Upper lobe of right lung (tissue), 1 donor: ENCODE results near the gene FITM1. TPM values are rescaled to one million over a fixed set of nuclear protein-coding genes. Genes with fewer than 3 reads are reported as not detected.

Experiments used
- ATAC-seq: fragments of 200-7000 bp; cut with Tn5 transposase; one replicate; pipeline ENCODE4 v1.9.1; 2020; ENCODE audit warnings: mild to moderate bottlenecking, moderate library complexity
- DNase-seq: peaks from one replicate; pipeline ENCODE4 v3.0.0-alpha.2; 2020
- H3K27ac ChIP-seq: fragments of 200-600 bp; one replicate; pipeline ENCODE4 v1.8.0; 2022
- H3K27me3 ChIP-seq: fragments of 200-600 bp; one replicate; pipeline ENCODE4 v1.8.0; 2022; ENCODE audit warnings: mild to moderate bottlenecking
- H3K36me3 ChIP-seq: fragments of 200-600 bp; one replicate; pipeline ENCODE4 v1.8.0; 2022
- H3K4me1 ChIP-seq: fragments of 200-600 bp; one replicate; pipeline ENCODE4 v1.8.0; 2022
- H3K4me3 ChIP-seq: fragments of 200-600 bp; one replicate; pipeline ENCODE4 v1.8.0; 2022; ENCODE audit warnings: mild to moderate bottlenecking
- H3K9me3 ChIP-seq: fragments of 200-600 bp; one replicate; pipeline ENCODE4 v1.8.0; 2022
- intact Hi-C: fragments of 100-400 bp; cut with DNase I; formaldehyde crosslinking; loops from one replicate; pipeline ENCODE4 v1.11.0; 2022
- total RNA-seq: library from RNA; stranded (reverse); fragmentation: NEBNext Ultra II Directional; extraction: Animal tissue kit (Norgen Biotek cat#: 25700); gene quantifications from one replicate; pipeline ENCODE4 v1.2.1, GENCODE V29; 2021
- TF ChIP-seq, protein P1 (sequence below): fragments of 200-600 bp; IDR thresholded peaks from one replicate; pipeline ENCODE4 v1.8.0; 2022; ENCODE audit warnings: antibody characterized with exemption
- donor health status: DM: no; HTN: yes; CAD: no; lungs with severe emphysema.

FITM1 gene
- total RNA-seq, 1 donor from 2014 or later: 1.1 TPM

DNA sequence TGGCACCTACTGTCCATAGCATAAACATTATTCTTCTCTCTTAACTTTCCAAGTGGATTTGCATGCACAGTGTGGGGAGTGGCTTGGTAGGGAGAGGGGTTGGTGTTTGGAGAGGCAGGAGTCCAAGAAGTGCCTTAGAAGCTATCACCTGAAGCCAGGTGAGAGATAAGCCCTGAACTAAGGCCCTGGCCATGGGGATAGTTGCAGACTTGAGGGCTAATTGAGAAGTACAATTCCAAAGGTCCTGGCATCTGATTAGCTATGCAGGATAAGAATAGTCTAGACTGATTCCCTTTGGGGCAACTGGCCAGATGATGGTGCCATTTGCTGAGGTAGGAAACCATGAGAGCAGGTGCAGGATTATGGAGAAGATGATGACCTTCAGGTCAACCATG, 38.4 kb upstream of the FITM1 start:
- ATAC-seq (no peak), DNase-seq (no peak)
- Histone ChIP-seq H3K27ac (no peak overlapping the region), H3K9me3 (no peaks in the 10 kb centered on the region), H3K4me1 (peaks cover 20% of the 10 kb centered on the region), H3K27me3 (no peaks in the 10 kb centered on the region), H3K36me3 (no peaks in the 10 kb centered on the region), H3K4me3 (no peak overlapping the region)
- TF ChIP-seq, protein P1, sequence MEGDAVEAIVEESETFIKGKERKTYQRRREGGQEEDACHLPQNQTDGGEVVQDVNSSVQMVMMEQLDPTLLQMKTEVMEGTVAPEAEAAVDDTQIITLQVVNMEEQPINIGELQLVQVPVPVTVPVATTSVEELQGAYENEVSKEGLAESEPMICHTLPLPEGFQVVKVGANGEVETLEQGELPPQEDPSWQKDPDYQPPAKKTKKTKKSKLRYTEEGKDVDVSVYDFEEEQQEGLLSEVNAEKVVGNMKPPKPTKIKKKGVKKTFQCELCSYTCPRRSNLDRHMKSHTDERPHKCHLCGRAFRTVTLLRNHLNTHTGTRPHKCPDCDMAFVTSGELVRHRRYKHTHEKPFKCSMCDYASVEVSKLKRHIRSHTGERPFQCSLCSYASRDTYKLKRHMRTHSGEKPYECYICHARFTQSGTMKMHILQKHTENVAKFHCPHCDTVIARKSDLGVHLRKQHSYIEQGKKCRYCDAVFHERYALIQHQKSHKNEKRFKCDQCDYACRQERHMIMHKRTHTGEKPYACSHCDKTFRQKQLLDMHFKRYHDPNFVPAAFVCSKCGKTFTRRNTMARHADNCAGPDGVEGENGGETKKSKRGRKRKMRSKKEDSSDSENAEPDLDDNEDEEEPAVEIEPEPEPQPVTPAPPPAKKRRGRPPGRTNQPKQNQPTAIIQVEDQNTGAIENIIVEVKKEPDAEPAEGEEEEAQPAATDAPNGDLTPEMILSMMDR: no peak
- intact Hi-C loops: no loop called here

- H3K4me3 ChIP-seq: no peak overlapping the region
Measured at GRCh38 chr14:24092505-24093206, 37.8 kb upstream of the FITM1 start.

DNA sequence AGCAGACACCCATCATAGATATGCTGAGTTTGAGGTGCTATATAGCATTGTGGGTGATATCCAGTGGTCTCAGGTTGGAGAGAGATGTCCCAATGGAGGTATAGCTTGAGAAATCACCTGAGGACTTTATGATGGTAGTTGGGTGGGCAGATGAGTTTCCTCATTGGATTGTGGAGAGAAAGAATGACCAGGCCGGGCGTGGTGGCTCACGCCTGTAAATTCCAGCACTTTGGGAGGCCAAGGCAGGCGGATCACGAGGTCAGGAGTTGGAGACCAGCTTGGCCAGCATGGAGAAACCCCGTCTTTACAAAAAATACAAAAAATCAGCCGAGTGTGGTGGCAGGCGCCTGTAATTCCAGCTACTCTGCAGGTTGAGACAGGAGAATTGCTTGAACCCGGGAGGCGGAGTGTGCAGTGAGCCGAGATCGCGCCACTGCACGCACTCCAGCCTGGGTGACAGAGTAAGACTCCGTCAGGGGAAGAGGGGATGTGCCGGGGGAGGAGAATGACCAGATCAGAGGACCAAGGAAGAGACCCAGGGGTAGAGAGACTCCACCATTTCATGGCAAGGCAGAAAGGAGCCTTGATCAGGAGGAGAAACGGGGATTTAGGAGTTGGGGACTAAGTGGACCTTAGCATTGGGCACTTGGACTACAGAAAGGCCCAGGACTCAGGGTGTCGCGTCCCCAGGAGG, 37.1 kb upstream of the FITM1 start:
- Histone ChIP-seq H3K4me3 (peak overlapping the region; percentile 97), H3K27me3 (no peaks in the 10 kb centered on the region), H3K4me1 (peaks cover 20% of the 10 kb centered on the region), H3K9me3 (no peaks in the 10 kb centered on the region), H3K27ac (peak overlapping the region; percentile 97), H3K36me3 (peaks cover 7% of the 10 kb centered on the region)
- intact Hi-C loops: no loop called here
- TF ChIP-seq, protein P1: no peak
- no peak for ATAC-seq
- DNase-seq: no peak

More at GRCh38 chr14:24092505-24093206, 37.8 kb upstream of the FITM1 start:
- peak overlapping the region; percentile 97 for H3K27ac ChIP-seq
- peaks cover 20% of the 10 kb centered on the region for H3K4me1 ChIP-seq
- intact Hi-C loops: no loop called here
- peaks cover under 1% of the 10 kb centered on the region for H3K36me3 ChIP-seq
- no peaks in the 10 kb centered on the region for H3K9me3 ChIP-seq
- TF ChIP-seq, protein P1: no peak
- no peaks in the 10 kb centered on the region for H3K27me3 ChIP-seq
- no peak for DNase-seq
- no peak for ATAC-seq

GRCh38 chr14:24093901-24094840, 36.3 kb upstream of the FITM1 start, which contains the start of gene PCK2:
Gene PCK2, plus strand, starts transcription at chr14:24094311. Its CDS starts 95 bp downstream, at chr14:24094406.
- Histone ChIP-seq H3K9me3 (no peaks in the 10 kb centered on the region), H3K27ac (peak within 1 kb of the TSS; percentile 97), H3K4me1 (peaks cover 20% of the 10 kb centered on the region), H3K36me3 (peaks cover 14% of the 10 kb centered on the region), H3K4me3 (peak within 1 kb of the TSS; percentile 97), H3K27me3 (no peaks in the 10 kb centered on the region)
- ATAC-seq: peak; percentile 95
- intact Hi-C loops: no loop called here
- peak; percentile 99 for DNase-seq
- TF ChIP-seq, protein P1: no peak

GRCh38 chr14:24094841-24095270, 35.6 kb upstream of the FITM1 start:
- intact Hi-C loops: no loop called here
- peaks cover 21% of the 10 kb centered on the region for H3K36me3 ChIP-seq
- peak overlapping the region; percentile 97 for H3K27ac ChIP-seq
- H3K4me1 ChIP-seq: peaks cover 20% of the 10 kb centered on the region
- H3K9me3 ChIP-seq: no peaks in the 10 kb centered on the region
- H3K27me3 ChIP-seq: no peaks in the 10 kb centered on the region
- peak overlapping the region; percentile 97 for H3K4me3 ChIP-seq
- peak; percentile 70 for DNase-seq
- ATAC-seq: no peak
- TF ChIP-seq, protein P1: no peak
